HG03432 (cell line): ENCODE measurements around the gene TP73.

Experiments
- ATAC-seq: cut with Tn5 transposase; IDR thresholded peaks from one replicate; pipeline ENCODE4 v1.9.1; 2021; ENCODE audit warnings: mild to moderate bottlenecking, moderate library complexity; ENCODE audit not compliant: unreplicated experiment

TP73 gene

DNA sequence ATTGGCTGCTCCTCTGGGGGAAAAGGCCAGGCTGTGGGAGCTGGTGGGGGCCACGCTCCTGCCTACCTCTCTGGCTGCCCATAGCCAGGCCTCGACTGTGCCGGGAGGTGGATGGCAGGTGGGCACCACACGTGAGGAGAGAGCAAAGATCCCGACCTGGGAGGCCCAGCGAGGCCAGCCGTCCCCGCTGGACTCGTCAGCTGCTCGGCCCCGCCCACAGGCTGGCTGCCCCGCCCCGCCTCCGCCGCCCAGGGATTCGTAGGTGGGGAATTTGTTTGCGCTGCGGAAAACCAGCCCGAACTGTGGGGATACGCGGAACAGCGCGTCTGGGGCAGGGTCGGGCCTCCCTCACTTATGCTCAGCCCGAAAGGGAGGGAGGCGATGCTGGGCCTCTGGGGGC lies 31.7 kb downstream of the TP73 start:
- no peak for ATAC-seq

DNA sequence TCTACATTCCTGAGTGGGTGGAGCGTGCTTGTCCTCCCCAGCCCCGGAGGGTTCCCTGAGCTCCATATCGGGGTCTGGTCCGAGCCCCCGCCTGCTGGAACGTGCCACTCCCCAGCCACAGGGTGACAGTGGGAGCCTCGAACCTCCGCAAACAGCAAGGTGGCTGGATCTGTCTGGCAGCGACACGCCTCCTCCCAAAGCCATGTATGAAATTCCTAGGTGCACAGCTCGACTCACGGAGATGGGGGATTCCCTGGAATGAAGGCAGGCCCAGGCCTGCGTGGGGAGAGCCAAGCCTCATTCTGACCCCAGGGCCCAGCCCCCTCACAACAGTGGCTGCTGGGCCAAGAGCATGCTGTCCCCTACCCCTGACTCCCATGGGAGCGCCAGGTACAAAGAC lies 32.9 kb downstream of the TP73 start:
- no peak for ATAC-seq

DNA sequence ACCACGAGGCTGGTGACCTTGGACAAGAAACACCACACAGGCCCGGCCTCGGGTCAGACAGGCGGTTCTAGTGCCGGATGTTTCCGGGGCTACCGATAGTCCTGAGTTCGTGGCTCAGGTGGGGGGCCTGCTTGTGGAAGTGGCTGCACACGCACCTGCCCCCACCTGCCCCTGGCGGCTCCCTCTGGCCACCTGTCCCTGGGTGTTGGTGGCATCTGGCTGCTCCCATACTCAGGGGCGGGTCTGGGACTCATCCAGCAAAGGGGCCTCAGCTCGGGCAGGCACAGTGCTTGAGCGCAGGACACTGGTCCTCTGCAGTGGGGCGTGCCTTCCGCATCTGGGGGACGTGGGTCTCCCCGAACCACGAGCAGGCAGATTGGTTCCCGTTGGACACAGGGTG lies 33.6 kb downstream of the TP73 start:
- no peak for ATAC-seq

DNA sequence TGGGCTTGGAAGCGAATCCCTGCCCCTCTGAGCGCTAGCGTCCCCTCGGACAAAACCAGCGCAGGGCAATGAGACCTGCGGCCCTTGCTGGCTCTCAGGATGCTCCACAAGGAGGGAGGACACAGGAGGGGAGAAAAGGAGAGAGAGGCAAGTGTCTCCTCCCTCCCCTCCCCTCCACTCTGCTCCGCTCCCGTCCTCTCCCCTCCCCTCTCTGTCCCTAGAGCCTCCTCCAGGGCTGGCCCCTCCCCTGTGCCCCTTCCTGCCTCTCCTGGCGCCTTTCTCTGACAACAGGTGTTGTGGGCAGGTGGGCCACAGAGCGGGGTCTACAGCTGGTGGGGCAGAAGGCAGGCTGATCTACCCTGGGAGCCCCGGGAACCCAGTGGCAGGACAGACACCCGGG lies 35.2 kb downstream of the TP73 start:
- no peak for ATAC-seq

DNA sequence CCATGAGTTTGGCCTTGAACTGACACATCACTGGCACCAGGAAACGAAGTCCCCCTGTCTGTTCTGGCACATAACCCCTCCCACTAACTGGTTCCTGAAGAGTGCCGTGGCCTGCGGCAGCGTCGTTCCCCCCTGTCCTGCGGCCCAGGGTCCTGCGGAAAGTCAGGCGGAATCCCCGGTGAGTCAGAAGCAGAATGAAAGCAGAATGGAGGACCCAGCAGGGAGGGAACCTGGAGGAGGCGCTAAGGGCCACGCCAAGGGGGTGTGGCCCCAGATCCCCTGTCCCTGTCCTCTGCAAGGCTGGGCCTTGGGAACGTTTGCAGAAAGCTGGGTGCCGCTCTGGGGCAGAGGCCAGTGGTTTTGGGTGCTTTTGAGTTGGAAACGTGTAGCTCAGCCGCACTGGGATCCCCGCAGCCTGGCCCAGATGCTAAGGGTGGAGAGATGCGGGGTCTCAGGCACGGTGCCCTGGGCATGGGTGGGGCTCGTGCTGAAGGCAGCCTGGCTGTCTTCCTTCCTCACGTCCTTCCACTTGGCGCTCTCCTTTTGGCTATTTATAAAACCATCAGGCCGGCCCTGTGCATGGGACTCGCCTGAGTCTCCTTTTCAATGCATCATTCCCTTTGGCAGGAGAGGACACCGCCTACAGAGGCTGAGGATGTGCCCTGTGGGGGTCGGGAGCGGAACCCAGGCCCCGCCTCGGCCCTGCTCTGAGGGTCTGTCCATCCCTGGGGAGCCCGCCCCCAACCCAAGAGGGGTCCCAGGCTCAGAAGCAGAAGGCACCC lies 36.2 kb downstream of the TP73 start:
- ATAC-seq = no peak

DNA sequence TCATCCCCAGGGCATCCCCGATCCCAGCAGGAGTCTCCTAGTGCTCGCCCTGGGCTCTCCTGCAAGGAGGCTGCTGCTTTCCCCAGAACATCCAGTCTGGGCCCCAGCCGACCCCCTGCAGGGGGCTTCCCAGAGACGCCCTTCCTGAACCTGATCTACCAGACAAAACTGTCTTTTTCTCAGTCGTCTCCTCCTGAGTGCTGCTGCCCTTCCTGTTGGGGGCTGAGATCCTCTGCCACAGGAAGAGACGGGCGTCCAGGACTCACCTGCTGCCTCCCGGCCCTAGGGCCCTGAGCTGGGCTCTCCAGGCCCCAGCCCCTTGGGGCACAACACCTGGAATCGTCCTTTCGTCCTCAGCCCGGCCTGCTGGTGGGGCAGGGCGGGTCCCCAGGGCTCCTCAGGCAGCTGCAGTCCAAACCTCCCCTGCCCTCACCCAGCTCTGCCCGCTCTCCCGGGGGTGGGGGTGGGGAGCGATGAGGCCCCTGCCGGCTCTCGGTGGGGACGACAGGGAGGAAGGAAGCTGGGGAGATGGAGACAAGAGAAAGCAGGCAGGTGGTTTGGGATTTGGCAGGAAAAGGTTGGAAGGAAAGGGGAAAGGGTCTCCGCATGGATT lies 36.9 kb downstream of the TP73 start:
- no peak for ATAC-seq

DNA sequence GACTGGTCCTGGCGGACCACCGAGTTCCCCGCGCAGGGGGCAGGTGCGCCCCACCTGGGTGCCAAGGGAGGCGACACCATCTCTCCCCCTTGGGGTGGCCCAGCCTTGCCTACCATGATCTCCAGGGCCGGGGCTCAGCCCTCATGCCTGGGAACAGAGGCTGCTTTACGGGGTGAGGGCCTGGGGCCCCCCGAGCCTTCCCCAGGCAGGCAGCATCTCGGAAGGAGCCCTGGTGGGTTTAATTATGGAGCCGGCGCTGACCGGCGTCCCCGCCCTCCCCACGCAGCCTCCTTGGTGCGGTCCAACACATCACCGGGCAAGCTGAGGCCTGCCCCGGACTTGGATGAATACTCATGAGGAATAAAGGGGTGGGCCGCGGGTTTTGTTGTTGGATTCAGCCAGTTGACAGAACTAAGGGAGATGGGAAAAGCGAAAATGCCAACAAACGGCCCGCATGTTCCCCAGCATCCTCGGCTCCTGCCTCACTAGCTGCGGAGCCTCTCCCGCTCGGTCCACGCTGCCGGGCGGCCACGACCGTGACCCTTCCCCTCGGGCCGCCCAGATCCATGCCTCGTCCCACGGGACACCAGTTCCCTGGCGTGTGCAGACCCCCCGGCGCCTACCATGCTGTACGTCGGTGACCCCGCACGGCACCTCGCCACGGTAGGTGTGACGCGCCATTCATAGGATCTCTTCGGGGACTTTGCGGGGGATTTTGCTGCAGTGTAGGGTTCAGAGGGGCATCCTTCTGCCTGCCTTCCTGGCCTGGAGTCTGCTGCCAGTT lies 38.2 kb downstream of the TP73 start:
- no peak for ATAC-seq

DNA sequence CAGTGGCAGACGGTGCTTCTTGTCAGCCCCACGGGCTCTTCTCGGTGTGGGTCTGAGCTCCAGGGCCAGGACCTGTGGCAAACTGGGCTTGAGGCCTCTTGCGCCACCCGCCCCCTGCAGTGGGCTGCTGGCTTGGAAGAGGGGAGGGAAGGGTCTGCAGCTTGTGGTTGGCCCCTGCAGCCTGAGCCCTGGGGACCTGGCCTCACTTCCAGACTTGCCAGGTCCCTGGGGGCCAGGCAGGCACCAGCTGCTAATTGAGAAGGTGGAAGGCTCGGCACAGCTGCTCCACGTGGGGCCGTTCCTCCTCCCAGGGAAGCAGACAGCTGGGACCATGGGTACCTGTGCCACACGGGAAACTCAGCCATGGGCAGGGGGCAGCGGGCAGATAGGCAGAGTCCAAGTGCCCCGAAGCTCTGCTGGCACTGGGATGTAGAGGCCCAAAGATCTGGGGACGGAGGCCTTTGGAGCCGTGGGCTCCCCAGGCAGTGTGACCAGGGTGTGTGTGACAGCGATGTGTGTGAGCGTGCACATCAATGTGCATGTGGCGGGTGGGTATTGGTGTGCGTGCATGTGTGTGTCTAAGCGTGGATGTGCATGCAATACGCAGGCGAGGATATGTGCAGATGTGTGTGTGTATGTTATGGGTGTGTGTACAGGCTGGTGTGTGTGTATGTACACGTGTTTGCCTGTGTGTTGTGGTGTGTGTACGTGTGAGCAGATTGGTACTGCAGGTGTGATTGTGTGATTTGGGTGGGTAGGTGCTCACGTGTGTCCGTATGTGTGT lies 39.3 kb downstream of the TP73 start:
- no peak for ATAC-seq

DNA sequence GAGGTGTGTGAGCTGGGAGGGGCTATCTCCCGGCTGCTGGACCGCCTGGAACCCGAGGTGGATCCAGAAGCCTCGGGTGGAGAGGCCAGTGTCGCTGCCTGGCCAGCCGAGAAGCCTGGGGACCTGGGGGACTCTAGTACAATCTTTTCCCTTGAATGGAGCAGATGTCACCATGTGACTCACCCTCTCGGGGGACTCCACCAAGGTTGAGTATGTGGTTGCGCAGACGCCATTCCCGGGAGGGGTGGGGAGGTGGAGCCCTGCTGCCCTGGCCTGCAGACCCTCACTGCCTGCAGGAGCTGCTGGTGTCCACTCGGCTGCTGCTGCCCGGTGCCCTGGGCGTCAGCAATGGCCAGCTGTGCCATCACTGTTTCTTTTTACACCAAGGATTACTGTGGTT lies 40.3 kb downstream of the TP73 start:
- ATAC-seq = no peak

DNA sequence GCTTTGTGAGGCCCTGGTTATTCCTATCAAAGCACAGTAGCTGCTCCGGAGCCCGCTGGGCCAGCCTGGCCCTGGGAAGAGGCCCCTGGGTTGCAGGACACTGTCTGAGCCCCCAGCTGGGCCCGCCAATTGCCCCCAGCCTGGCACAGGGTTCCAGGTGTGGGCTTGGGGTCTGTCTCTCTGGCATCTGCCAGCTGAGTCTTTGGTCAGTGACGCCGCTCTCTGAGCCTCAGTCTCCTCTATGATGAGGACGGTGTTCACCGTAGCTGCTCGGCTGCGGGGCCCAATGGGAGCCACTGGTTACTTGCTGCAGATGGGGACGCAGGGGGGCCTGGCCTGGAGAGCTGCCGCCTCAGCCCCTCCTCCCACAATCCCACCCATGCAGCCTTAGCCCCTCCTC lies 41.0 kb downstream of the TP73 start:
- no peak for ATAC-seq

DNA sequence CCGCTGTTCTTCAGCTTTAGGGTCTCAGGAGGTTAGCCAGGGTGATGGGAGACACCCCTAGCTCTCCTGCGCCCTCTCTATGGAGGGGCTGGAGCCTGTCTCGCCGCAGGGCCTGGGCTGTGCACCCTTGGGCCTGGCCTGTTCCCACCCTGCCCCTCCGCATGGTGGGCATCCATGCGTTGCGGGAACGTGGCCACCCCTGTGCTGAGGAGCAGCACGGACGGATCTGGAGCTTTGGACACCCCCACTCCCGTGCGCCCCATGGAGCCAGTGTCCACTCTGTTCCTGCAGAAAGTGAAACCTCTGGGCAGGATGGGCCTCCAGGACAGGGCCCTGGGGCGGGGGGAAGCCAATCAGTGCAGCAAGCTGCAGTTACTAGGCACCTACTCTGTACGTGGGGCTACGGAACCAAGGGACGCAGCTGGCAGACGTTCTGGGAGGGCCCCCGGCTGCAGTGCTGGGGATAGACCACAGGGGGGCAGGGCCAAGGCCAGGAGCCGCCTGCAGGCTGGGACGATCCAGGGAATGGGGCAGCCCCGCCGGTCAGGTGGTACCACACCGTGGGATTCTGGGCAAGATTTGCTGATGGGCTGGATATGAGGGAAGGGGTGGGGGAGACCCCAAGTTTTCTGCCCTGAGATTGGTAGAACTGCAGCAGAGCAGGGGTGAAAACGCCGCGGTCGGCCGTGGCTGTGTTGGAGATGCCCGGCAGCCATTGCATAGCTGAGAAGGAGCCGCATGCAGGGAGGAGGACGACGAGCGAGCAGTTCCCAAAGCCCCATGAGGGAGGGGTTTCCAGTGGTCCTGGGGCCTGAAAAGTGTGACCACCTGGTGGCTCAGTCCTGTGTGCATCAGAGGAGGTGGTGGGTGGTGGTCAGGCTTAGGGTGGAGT lies 43.3 kb downstream of the TP73 start:
- no peak for ATAC-seq

DNA sequence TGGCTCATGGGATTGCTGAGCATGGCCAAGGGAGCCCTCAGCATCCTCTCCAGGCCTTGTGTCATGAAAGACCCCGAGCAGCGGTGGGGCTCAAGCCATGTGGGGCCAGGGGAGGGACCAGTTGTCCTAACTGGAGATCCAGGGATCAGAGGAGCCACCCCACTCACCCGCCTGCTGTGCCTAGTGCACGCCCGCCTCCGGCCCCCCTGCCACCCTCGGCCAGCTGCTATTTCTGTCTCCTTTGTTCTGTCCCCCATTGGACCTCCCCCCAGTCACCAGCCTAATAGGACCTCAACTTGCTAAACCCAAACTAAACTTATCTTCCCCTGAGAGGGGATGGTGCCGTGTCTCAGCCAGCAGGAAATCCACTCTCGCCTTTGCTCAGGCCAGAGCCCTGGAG lies 44.4 kb downstream of the TP73 start:
- ATAC-seq = no peak

DNA sequence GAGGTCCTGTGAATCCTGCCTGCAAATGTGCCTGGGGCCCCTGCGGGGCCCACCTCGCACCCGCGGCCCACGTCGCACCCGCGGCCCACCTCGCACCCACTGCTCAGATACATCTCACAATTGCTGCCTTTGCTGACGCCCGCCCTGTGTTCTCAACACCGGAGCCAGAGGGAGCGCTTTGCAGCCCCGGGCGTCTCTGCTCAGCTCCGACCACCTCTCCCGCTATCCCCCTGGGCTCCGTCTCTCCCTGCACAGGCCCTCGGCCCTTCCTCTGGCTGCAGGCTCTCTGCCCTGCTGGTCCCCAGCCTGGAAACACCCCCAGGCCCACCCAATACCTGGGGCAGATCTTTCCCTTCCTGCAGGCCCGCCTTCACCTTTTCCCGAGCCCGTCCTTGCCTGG lies 44.8 kb downstream of the TP73 start:
- no peak for ATAC-seq

DNA sequence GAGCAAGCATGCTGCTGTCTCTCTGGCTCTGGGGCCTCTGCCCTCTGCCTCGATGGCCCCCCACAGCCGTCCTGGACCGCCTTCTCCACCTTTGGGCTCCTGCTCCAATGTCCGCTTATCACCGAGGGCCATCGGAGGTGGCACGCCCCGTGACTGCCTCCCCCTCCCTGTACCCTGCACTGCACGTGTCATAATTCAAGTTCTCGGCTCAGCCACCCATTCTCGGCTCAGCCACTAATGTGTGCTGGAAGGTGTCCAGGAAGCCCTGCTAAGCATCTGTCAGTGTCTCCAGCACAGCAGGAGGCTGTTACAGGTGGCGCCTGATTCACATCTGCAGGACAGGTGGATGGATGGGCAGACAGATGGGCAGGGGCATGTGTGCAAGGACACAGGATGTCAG lies 45.5 kb downstream of the TP73 start:
- no peak for ATAC-seq

DNA sequence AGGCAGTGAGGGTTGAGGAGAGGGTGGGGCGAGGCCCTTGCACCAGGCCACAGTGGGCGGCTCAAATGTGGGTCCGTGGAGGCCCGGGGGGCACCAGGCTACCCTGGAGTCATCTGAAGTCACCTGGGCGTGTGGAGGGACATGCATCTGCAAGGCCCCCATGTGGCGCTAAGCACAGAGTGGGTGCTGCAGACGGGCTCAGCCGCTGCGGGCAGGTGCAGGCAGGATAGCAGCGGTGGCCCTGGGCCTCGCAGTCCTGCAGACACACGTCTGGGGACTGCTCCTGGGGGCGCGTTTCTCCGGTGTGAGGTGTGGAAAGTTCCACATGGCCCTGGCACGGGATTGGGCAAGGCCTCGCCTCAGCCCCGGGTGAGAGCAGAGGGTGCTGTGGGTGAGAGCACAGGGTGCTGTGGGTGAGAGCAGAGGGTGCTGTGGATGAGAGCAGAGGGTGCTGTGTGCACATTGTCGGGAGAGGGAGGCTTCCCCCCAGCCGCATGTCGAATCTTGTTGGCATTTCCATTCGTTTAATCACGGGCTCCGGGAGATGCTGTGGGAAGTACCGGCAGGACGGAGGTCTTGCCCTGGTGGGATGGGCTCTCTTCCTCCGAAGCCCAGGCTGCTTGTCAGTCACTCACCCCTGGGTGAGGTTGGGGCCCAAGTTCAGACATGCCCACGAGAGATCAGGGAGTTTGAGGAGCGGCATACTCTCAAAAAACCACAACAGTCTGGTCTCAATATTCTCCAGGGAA lies 46.5 kb downstream of the TP73 start:
- ATAC-seq = no peak

DNA sequence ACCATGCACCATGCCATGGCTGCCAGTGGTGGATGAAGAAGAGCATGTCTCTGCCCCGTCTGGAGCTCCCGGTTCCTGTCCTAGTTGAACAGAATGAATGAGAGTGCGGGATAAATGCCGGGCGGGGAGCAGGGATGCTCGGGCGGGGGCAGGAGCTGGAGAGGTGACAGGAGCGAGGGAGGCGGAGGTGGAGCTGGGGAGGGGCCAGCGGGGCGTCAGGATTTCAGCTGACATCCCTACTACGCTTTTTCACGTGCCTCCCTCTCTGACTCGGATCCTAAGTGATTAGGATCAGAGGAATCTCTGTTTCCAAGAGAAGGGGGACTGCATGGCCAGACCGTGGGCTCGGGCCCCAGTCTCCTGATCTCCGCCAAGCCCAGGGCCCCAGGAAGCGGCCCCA lies 47.3 kb downstream of the TP73 start:
- no peak for ATAC-seq

DNA sequence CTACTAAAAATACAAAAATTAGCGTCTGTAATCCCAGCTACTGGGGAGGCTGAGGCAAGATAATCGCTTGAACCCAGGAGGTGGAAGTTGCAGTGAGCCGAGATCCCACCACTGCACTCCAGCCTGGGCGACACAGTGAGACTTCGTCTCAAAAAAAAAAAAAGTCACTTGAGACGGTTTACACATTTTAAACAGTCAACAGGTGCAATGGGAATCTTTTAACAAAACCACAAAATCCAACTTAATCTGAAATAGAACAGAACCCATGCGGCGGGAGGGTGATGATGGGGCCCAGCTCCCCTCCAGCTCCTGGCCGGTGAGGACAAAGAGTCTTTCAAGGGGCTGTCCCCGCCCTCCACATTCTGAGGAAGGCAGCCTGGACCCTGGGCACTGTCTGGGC lies 48.3 kb downstream of the TP73 start:
- ATAC-seq = no peak

DNA sequence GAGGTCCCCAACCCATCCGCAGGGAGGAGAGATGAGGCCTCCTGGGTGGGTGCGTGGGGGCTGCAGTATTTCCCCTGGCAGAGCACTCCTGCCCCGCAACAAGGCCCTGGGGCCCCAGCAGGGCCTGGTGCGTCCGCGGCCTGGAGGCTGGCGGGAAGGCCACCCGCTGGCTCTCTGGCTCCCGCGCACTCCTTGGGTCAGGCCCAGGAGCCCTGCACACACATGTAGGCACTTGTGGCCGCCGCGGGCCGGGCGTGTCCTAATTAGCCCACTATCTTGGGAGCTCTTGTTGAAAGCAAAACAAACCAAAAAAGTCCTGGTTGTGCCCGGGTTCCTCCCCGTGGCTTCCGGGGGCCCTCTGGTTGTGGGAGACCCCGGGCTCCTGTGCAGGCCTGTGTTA lies 50.2 kb downstream of the TP73 start:
- ATAC-seq = no peak

DNA sequence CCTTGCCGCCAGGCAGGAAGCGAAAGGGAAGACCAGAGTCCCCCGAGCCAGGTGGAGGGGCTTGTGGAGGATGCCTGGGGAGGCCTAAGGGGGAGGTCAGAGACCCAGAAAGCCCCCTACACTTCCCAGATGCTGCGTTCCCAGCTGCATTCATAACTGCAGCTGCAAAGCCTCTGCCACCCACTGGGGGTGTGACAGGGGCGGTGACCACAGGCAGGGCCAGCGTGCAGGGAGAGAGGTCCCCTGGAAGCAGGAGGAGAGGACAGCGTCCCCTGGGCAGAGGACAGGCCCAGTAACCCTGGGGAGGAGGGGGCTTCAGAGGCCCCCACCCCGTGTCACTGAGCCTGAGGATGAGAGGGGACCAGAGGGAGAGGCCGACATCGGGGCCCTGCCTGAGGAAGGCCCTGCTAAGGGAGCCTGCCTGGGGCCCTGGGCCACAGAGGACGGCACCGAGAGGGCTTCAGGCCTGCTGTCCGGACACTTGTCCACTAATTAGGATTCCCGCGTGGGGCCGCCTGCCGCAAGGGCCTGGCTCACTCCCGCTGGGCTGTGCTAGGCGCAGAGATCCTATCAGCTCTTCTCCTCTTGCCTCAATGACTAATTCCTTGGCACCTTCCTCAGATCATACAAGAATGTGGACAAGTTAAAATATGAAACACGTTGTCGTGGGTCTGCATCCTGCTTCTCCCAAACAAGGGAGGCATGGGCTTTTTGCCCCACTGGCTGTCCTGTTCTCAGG lies 50.8 kb downstream of the TP73 start:
- no peak for ATAC-seq
